Kidney capillary endothelial cell (primary cell): ENCODE data around the gene CLSTN2.

ENCODE experiments used
- DNase-seq: peaks from one replicate; pipeline ENCODE4 v3.0.0-alpha.2; 2018; ENCODE audit warnings: low spot score

The CLSTN2 gene

DNA sequence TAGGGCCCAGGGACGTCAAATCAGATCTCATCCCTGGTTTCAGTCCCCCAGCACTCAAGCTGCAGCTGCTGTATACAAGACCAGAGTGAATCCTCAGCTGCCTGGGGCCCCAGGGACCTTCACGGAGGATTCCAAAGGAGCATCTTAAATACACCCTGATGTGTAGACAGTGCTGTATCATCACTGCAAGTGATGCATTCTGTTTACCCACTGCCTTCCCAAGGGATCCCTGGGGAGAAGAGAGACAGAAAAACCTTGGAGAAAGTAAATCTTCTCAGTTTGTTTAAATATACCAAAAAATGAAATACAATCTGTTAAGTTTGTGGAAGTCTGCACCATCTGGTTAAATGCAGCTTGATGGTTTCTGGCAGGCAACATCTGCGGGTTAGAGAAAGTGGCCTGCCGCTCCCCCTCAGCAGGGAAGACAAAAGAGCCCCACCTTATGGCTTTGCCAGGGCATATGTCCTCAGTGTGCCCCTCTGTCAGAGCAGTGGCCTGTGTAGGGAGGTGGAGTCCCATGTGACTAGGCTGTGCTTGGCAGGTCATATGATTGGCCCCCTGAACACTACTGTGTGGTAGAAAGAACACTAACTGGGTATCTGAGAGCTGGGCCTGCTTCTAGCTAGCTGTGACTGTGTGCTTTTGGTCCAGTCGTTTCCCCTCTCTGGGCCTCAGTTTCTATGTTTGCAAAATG lies 520.7 kb downstream of the CLSTN2 start:
- DNase-seq = no peak

DNA sequence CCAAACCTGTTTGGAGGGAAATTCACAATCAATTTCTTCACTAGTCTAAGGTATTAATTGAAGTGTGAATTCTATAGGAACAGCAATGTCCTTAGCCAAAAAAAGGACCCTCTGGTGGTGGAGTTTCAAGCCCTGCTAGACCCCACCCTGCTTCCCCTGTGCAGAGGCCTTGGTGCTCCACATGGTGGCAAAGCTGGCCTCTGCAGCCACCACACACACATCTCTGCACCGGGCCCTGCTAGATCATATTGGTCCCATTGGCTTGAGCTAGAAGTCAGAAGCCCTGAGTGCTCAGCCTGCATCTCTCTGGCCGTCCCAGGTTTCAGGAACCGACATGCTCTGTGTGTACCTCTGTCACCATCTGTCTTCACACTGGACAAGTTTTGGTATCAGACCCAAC lies 522.0 kb downstream of the CLSTN2 start:
- no peak for DNase-seq

DNA sequence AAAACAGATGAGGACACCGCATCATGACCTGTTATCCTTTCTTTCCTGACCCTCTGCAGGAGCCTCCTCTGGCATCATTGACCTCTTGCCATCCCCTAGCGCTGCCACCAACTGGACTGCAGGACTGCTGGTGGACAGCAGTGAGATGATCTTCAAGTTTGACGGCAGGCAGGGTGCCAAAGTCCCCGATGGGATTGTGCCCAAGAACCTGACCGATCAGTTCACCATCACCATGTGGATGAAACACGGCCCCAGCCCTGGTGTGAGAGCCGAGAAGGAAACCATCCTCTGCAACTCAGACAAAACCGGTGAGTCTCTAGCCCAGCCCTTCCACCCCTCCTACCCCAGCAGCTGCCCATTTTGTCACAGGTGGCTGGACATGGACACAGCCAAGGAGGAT lies 524.5 kb downstream of the CLSTN2 start:
- DNase-seq = no peak

DNA sequence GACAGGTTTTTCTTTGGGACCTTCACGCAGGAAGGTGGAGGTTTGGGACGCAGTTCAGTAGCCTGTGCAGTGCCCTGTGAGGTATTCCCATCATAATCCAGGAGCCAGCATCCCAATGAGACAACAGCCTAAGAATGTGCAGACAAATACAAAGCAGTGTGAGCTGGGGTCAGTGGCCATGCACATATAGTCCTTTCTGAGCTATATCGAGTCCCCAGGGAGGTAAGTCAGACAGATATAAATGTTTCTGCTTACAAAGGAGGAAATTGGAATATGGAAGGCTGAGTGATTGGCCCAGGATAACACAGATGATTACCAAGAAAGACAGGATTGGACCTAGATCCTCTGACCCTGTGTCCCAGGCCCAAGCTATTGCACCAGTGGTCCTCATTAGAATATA lies 526.3 kb downstream of the CLSTN2 start:
- no peak for DNase-seq

DNA sequence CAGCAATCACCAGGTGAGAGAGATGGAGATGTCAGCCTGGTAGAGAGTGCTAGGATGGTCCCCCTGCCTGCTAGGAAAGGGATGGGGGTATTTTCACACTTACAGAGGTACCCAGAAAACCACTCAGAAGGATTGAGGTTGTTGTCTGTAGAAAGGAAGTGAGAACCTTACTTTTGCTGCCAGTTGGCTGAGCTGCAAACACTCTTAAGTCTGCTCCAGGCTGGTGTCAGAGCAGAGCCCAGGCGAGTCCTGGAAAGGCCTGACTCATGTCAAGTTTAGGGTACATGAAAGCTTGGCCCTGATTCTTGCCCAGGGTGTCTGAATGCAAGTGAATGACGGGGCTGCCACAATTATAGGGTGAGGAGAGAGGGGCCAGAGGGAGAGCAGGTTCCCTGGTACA lies 528.4 kb downstream of the CLSTN2 start:
- no peak for DNase-seq

DNA sequence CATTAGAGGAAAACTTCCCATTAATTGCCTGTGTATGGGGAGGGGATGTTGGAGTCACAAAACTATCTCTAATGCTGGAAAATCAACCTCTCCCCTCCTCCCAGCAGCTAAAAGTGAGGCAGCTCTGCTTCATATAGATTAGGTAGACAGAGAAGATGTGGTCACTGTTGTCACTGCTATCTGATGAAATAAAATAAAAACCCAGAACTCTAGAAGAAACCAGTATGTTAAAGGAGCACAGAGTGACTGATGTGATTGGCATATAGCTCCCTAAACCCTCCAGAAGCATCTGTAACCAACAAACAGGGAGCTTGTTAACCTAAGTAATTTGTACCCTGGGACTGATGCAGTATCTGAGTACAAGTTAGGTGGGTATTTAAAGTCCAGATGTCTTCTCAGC lies 531.0 kb downstream of the CLSTN2 start:
- no peak for DNase-seq

DNA sequence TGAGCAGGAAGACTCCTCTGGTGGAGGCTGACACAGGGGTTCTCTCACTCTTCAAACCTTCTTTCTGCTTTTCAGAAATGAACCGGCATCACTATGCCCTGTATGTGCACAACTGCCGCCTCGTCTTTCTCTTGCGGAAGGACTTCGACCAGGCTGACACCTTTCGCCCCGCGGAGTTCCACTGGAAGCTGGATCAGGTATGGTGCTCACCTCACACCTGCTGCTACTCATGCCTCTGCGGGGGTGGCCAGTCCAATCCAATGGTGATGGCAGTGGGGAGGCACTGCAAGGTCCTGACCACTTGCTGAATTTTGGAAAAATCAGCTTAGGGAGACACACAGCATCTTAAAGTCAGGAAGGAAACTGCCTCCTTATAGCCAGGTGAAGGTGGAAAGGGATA lies 531.5 kb downstream of the CLSTN2 start:
- DNase-seq = no peak

DNA sequence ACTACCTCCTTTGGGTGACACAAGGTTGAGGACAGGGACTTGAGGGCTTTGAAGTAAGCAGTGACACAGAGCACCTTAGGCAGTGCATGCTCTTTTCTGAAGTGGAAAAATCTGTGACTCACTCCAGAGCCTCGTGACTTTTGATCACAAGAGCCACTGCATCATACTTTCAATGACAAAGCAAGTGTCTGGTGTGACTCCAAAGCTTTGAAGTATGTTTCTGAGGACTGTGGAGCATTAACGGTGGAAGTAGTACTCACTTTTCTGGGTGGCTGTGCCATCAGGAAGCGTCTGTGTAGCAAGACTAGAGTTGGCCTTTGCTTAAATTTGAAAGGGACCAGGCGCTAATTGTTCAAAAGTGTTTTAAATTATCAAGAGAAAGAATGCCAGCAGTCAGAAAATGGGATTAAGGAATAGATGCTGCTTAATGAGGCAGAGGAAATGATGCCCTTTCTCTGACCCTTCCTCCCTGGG lies 532.2 kb downstream of the CLSTN2 start:
- peak; percentile 3 for DNase-seq

DNA sequence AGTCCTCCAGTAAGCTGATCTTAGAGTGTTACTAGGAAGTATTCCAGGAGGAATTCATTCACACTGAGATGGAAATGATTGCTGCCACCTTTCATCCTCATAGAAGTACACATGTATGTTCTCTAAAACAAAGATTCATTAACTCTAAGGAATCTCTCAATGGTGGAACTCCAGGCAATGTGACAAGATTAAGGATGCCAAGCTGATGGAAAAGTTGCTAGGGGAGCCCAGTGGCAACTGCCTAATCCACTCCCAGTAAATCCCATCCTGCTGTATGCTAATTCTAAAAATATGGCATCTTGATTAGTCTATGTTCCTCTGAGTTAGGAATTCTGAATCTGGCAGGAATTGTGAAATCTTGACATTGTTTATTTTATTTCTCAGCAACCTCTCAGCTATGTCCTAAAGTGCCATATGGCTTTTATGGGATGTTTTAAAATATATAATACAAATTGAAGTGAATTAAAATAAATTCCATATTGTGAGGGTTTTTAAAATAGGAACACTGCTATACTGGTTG lies 532.9 kb downstream of the CLSTN2 start:
- no peak for DNase-seq

DNA sequence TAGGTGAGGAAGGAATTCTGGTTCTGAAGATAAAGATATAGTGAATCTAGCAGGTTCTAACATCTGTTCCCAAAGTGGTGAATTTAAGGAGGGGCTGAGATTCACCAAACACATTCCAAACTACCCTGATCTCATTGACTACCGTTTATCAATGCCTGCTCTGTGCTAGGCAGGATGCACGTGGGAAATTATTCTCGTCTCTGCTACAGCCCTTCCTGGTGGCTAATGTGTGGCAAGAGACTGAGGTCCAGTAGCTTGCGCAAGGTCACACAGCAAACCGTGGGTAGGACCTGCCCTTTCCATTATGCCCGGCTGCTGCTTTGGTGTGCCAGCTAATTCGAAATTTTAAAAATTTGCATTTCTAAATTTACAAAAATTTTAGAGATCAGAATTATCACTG lies 533.4 kb downstream of the CLSTN2 start:
- DNase-seq = no peak

DNA sequence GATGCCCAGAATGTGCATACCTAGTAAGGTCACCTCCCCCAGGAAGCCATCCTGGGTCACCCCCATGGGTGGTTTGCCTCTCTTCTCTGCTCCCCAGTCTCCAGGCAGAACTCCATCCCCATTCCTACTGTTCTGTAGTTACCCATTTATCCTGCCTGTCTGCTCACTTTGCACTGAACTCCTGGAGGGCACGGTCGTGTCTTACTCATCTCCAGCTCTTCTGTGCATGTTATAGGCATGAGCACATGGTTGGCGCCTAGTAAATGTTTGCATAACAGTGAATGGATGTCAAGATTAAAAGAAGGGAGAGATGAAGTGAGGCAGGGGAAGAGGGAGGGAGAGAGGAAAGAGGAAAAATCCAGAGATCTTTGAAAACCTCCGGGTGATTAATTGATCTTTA lies 534.5 kb downstream of the CLSTN2 start:
- DNase-seq = no peak

DNA sequence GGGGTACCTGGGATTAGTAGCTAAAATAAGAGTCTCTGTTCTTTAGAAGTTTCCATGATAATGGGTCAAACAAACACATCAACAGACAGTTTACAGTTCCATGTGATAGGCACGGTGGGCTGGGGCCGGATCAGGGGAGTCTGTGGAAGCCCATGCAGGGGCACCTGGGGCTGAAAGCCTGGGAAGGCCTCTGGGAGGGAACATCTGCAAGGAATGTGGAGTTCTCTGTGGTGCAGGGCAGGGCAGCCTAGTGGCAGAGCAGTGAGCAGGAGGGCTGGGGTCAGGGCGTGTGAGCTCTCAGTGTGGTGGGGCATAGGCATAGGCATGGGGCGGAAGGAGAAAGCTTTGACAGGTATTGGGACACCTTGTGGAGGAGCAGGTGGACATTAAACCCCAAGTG lies 535.2 kb downstream of the CLSTN2 start:
- no peak for DNase-seq

DNA sequence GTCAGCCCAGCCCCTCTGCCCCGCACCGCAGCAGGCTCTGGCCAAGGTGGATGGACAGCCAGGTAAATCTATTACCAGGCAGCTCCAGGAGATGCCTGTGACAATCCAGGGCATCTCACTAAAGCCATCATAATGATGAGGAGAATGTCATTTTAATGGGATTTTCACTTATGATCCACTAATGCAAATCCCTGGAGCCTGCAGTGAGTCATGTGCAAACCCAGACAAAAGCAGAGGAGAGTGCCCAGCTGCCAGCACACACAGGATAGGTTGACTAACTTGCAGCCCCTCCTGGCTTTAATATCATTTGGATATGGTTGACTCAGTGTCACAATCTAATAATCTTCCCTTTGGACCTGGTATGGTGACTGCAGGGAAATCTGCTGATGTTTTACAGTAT lies 536.0 kb downstream of the CLSTN2 start:
- no peak for DNase-seq

DNA sequence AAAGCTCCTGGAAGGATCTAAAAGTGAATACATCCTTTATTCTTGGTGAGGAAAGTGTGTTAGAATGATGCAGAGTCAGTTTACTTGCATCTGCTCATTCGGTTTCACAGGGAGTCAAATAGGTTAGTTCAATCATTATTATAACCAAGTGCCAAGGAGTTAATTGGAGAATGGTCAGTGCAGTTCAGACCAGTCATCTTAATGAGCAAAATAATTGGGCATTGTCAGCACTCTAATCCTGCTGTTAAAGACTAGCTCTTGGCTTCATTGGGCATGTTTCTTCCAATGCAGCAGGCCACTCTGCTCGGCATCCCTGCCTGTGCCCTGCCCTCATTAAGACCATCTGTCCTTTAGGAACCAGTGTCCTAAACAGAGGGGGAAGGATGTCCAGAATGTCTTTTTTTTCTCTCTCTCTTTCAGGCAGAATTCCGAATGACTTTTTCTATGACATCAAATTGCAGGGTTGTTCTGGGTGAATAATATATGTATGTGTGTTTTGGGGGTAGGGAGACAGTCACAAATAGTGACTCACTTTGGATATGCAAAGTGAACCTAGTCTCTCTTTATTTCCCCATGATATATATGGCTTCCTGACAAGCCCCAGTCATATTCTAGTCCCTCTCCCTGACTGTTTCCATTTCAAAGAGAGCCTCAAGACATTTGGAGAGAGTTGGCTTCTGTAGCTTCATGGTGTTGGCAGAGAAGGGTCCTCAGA lies 537.5 kb downstream of the CLSTN2 start:
- no peak for DNase-seq

DNA sequence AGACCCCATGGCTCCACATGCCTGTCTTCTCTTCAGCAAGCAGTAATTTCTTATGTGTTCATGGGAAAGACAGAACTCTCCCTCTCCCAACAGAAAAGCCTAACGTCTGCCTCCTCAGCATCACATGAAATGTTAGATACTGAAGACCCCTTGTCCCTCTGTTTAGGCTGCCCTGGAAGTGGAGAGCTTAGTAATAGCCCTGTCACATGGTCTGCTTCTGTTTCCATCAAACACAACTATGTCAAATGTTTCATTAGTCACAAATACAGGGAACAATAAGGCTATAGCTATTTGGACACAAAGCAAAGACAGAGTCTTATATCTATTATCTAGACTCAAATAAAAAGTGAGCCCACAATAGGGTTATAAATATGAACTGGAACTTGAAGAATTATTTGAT lies 552.6 kb downstream of the CLSTN2 start:
- DNase-seq = no peak

DNA sequence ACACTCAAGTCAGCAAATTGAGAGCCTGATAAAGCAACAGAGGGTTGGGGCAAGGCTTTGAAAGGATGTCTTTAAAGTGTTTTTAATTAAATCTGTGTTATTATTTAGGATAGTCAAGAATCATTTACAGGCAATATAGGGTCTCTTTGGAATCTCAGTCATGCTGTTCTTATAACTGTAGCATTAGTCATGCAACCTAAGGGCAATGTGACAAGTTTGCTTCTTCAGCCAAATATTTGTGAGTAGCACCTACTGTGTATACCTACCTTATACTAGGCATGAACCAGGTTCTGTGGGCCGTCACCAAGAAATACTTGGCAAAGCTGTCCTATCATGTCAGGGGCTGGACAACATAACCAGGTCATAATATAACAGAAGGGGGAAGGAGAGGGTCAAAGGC lies 558.3 kb downstream of the CLSTN2 start:
- DNase-seq = no peak

DNA sequence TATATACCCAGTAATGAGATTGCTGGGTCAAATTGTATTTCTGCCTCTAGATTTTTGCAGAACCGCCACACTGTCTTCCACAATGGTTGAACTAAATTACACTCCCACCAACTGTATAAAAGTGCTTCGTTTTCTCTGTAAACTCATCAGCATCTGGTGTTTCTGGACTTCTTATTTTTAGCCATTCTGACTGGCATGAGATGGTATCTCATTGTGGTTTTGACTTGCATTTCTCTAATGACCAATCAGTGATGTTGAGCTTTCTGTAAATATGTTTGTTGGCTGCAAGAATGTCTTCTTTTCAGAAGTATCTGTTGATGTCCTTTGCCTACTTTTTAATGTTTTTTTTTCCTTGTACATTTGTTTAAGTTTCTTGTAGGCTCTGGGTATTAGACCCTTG lies 560.0 kb downstream of the CLSTN2 start:
- DNase-seq = no peak

DNA sequence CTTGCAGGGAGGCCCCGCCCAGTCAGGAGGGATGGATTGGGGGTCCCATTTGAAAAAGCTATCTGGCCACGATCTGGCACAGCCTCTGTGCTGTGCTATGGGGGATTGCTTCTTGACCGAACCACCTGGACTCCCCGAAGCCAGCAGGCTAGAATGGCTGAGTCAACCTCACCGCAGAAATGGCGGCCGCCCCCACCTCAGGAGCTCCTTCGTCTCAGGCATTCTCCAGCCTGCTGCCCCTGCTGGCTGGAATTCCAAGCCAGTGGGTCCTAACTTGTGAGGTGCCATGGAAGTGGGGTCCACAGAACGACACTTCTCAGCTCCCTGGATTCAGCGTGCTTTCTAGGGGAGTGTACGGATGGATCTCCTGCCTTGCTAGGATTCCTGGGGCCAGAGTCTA lies 562.3 kb downstream of the CLSTN2 start:
- no peak for DNase-seq

DNA sequence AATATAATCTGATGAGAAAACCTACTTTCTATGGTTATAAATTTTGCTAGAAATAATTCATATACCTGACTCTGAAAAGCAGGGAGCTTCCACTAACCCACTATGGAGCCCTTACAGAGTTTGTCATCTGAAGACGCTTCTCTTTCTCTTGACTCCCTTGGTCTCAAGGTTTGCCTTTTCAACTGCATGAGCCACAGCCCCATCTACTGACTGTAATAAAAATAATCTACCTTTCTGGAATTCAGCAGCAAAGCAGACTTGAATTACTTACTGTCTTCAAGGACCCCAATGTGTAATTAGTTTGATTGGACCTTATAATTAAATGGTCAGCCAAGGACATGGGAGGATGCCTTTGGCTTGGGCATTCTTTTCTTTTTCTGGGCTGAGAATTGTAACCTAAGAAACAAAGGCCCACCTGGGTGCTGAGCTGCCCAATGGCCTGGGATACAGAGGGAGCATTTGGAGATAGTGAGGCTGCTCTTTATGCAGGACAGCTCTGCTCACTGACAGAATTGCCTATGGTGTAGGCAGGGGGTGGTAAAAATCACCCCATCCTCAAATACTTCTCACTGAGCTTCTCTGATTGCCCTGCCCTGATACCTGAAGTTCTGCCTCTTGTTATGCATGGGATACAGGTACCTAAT lies 564.3 kb downstream of the CLSTN2 start:
- peak; percentile 1 for DNase-seq

DNA sequence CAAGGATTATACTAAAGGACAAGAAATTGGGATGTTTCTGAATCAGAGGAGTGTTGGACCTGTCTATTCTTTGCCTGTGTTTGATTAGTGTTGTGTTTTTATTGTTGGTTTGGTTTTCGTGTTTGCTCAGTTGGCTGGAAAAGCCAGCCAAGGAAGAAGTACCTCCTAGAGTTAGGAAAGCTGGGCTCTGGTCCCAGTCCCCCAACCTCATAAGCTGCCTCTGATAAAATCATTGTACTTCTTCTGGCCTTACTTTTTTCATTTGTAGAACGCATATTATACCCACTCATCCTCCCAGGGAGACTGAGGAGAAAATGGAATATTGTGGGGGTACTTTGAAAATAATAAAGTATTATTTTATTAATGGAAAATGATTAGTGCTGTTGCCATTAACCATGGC lies 565.5 kb downstream of the CLSTN2 start:
- no peak for DNase-seq

DNA sequence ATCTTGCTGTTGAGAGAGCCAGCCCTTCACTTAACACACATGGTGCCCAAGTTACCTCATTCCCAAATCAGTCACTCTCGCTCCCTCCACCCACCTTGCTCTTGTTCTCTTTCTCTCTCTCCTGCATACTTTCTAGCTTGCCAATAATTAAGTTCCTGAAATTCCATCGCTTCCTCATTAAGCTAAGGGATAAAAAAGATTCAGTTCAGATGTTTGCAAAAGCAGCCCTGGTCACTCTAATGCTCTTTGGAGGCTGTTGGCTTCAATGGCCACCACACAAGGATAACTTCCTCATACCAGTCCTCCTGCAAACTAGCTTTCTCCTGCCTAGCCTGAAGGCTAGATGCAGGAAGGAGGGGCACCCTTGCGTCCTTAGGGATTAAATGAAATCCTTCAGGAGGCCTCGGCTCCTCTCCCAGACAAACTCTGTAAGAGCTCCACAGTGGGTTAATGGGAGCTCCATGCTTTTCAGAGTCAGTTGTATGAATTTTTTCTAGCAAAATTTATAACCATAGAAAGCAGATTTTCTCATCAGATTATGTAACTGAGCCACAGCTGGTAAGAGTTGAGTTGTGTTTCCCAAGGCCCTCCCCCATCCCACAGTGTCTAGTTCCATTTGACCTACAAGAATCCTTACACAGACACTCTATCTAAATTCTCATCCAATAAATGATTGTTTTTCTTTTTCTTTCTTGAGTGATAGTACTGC lies 566.2 kb downstream of the CLSTN2 start:
- DNase-seq = no peak

DNA sequence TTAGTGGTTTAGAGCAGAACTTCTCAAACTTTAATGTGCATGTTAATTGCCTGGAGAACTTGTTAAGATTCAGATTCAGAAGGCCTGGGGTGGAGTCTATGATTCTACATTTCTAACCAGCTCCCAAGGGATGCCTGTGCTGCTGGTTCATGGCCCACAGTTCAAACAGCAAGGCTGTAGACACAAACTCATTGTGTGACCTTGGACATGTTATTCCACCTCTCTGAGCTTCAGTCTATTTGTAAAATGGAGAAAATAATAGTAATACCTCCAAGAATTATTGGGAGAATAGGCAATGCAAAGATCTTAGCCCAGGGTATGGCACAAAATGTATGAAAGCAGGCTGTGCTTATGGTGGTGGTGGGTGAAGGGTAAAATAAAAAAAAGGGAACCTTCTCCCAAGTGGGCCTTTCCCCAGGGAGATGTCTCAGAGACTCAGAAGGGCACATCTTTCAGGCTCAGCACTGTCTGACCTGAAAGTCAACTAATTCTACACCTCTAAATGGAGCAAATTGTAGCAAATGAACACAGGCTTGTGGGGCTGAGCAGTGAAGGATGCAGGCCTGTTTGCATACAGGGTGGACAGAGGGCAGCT lies 566.9 kb downstream of the CLSTN2 start:
- no peak for DNase-seq
